ENCODE data around the gene ZNF76. TPM values are rescaled to one million over a fixed set of nuclear protein-coding genes. Genes with fewer than 3 reads are reported as not detected.

The ZNF76 gene
- total and polyA plus RNA-seq, 4 donors = 10.6 to 18.4 (median 12.4) TPM

GRCh38 chr6:35319346-35320030 lies 60.0 kb downstream of the ZNF76 start:
- no peaks in the 10 kb centered on the region for H3K36me3 ChIP-seq (ENCODE audit: control insufficient read depth in 4 of 4, insufficient read depth in 3 of 4, low read depth in 1 of 4, low read length in 3 of 4)

DNA sequence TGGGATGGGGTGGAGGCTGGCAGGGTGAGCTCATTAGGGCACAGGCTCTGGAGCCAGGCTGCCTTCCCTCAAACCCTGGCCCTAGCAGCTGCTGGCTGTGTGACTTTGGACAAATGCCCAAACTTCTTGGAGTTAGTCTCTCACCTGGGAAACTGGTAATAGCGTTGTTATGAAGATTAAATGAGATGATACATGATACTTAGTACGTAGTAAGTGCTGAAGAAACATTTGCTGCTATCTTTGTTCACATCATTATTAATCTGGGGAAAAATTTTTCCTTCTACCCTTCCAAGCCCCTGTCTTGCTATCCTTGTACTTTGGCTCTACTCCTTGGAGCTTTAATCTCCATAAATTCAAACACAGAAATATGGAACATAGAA lies 60.5 kb downstream of the ZNF76 start:
- 97% methylated on average over 2 of the region's 2 CpGs for WGBS
- DNase-seq (ENCODE audit: low spot score) = no peak
- Histone ChIP-seq H3K27ac (ENCODE audit: low read depth in 1 of 2, low read length in 2 of 2) (no peak overlapping the region), H3K9ac (ENCODE audit: low read depth in 1 of 2, low read length in 2 of 2) (no peak overlapping the region), H3K36me3 (ENCODE audit: control insufficient read depth in 4 of 4, insufficient read depth in 3 of 4, low read depth in 1 of 4, low read length in 3 of 4) (no peaks in the 10 kb centered on the region), H3K27me3 (ENCODE audit: control insufficient read depth in 4 of 4, insufficient read depth in 4 of 4, low read length in 3 of 4) (no peaks in the 10 kb centered on the region), H3K4me3 (ENCODE audit: low read depth in 1 of 3, low read length in 3 of 3) (no peak overlapping the region), H3K9me3 (ENCODE audit: control insufficient read depth in 4 of 4, low read length in 3 of 4) (no peaks in the 10 kb centered on the region), H3K4me1 (ENCODE audit: control insufficient read depth in 4 of 4, insufficient read depth in 4 of 4, low read length in 3 of 4) (peaks cover 3 to 18% (median 9%) of the 10 kb centered on the region in 4 donors)
- no peak for TF ChIP-seq HNF4A (conservative IDR thresholded peaks at IDR 0.05)
- no peak for TF ChIP-seq FOXA1 (IDR thresholded peaks at IDR 0.05)
- no peak for TF ChIP-seq TAF1 (conservative IDR thresholded peaks at IDR 0.05)
- TF ChIP-seq CTCF (IDR thresholded peaks at IDR 0.05; ENCODE audit: low read depth, low read length, missing input control) = no peak
- TF ChIP-seq HNF4G (IDR thresholded peaks at IDR 0.05) = no peak

More at GRCh38 chr6:35319346-35320030, 60.0 kb downstream of the ZNF76 start:
- 90% methylated on average over 20 of the region's 20 CpGs for WGBS
- TF ChIP-seq TAF1 (conservative IDR thresholded peaks at IDR 0.05) (no peak), JUND (IDR thresholded peaks at IDR 0.05) (no peak), GABPA (IDR thresholded peaks at IDR 0.05 in 1 of 2, conservative IDR thresholded peaks at IDR 0.05 in 1 of 2) (no peak), RAD21 (IDR thresholded peaks at IDR 0.05) (no peak), HNF4G (IDR thresholded peaks at IDR 0.05) (no peak), FOXA1 (IDR thresholded peaks at IDR 0.05) (no peak)
- H3K9ac ChIP-seq (ENCODE audit: low read depth in 1 of 2, low read length in 2 of 2) = no peak overlapping the region
- peaks cover 3 to 18% (median 9%) of the 10 kb centered on the region in 4 donors for H3K4me1 ChIP-seq (ENCODE audit: control insufficient read depth in 4 of 4, insufficient read depth in 4 of 4, low read length in 3 of 4)
- no peaks in the 10 kb centered on the region for H3K9me3 ChIP-seq (ENCODE audit: control insufficient read depth in 4 of 4, low read length in 3 of 4)
- DNase-seq (ENCODE audit: low spot score) = no peak
- H3K27ac ChIP-seq (ENCODE audit: low read depth in 1 of 2, low read length in 2 of 2) = no peak overlapping the region
- no peak overlapping the region for H3K4me3 ChIP-seq (ENCODE audit: low read depth in 1 of 3, low read length in 3 of 3)
- no peaks in the 10 kb centered on the region for H3K27me3 ChIP-seq (ENCODE audit: control insufficient read depth in 4 of 4, insufficient read depth in 4 of 4, low read length in 3 of 4)

DNA sequence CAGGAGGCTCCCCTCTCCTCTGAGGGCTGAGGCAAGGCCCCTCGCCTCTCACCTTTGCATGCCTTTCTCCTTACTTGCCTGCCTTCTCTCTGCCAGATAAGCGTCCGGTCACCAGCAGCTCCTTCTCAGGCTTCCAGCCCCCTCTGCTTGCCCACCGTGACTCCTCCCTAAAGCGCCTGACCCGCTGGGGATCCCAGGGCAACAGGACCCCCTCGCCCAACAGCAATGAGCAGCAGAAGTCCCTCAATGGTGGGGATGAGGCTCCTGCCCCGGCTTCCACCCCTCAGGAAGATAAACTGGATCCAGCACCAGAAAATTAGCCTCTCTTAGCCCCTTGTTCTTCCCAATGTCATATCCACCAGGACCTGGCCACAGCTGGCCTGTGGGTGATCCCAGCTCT lies 61.6 kb downstream of the ZNF76 start:
- Histone ChIP-seq H3K4me1 (ENCODE audit: control insufficient read depth in 4 of 4, insufficient read depth in 4 of 4, low read length in 3 of 4) (peaks cover 3 to 18% (median 9%) of the 10 kb centered on the region in 4 donors), H3K36me3 (ENCODE audit: control insufficient read depth in 4 of 4, insufficient read depth in 3 of 4, low read depth in 1 of 4, low read length in 3 of 4) (no peaks in the 10 kb centered on the region), H3K27me3 (ENCODE audit: control insufficient read depth in 4 of 4, insufficient read depth in 4 of 4, low read length in 3 of 4) (no peaks in the 10 kb centered on the region), H3K9me3 (ENCODE audit: control insufficient read depth in 4 of 4, low read length in 3 of 4) (no peaks in the 10 kb centered on the region), H3K4me3 (ENCODE audit: low read depth in 1 of 3, low read length in 3 of 3) (no peak overlapping the region), H3K27ac (ENCODE audit: low read depth in 1 of 2, low read length in 2 of 2) (no peak overlapping the region), H3K9ac (ENCODE audit: low read depth in 1 of 2, low read length in 2 of 2) (no peak overlapping the region)
- no peak for DNase-seq (ENCODE audit: low spot score)
- TF ChIP-seq EGR1 (IDR thresholded peaks at IDR 0.05; ENCODE audit: low read depth in 2 of 2) (no peak), NR2F2 (IDR thresholded peaks at IDR 0.05) (no peak), RXRA (IDR thresholded peaks at IDR 0.05) (no peak), FOXA1 (IDR thresholded peaks at IDR 0.05) (no peak), HNF4G (IDR thresholded peaks at IDR 0.05) (no peak), SP1 (IDR thresholded peaks at IDR 0.05) (no peak), JUND (IDR thresholded peaks at IDR 0.05) (no peak)
- TF ChIP-seq, protein P1, sequence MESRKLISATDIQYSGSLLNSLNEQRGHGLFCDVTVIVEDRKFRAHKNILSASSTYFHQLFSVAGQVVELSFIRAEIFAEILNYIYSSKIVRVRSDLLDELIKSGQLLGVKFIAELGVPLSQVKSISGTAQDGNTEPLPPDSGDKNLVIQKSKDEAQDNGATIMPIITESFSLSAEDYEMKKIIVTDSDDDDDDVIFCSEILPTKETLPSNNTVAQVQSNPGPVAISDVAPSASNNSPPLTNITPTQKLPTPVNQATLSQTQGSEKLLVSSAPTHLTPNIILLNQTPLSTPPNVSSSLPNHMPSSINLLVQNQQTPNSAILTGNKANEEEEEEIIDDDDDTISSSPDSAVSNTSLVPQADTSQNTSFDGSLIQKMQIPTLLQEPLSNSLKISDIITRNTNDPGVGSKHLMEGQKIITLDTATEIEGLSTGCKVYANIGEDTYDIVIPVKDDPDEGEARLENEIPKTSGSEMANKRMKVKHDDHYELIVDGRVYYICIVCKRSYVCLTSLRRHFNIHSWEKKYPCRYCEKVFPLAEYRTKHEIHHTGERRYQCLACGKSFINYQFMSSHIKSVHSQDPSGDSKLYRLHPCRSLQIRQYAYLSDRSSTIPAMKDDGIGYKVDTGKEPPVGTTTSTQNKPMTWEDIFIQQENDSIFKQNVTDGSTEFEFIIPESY (IDR thresholded peaks at IDR 0.05) = no peak
- TF ChIP-seq, protein P2, sequence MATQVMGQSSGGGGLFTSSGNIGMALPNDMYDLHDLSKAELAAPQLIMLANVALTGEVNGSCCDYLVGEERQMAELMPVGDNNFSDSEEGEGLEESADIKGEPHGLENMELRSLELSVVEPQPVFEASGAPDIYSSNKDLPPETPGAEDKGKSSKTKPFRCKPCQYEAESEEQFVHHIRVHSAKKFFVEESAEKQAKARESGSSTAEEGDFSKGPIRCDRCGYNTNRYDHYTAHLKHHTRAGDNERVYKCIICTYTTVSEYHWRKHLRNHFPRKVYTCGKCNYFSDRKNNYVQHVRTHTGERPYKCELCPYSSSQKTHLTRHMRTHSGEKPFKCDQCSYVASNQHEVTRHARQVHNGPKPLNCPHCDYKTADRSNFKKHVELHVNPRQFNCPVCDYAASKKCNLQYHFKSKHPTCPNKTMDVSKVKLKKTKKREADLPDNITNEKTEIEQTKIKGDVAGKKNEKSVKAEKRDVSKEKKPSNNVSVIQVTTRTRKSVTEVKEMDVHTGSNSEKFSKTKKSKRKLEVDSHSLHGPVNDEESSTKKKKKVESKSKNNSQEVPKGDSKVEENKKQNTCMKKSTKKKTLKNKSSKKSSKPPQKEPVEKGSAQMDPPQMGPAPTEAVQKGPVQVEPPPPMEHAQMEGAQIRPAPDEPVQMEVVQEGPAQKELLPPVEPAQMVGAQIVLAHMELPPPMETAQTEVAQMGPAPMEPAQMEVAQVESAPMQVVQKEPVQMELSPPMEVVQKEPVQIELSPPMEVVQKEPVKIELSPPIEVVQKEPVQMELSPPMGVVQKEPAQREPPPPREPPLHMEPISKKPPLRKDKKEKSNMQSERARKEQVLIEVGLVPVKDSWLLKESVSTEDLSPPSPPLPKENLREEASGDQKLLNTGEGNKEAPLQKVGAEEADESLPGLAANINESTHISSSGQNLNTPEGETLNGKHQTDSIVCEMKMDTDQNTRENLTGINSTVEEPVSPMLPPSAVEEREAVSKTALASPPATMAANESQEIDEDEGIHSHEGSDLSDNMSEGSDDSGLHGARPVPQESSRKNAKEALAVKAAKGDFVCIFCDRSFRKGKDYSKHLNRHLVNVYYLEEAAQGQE (IDR thresholded peaks at IDR 0.05) = no peak
- WGBS = 96% methylated on average over 8 of the region's 8 CpGs

Measured in liver (tissue), 9 donors.